GOT3 (cell line): ENCODE results near the gene BCAR1.

Experiments
- DNase-seq: peaks from one replicate; lab custom pipeline; 2025; ENCODE audit warnings: mixed read lengths; lab: John Stamatoyannopoulos, UW

Gene BCAR1

DNA sequence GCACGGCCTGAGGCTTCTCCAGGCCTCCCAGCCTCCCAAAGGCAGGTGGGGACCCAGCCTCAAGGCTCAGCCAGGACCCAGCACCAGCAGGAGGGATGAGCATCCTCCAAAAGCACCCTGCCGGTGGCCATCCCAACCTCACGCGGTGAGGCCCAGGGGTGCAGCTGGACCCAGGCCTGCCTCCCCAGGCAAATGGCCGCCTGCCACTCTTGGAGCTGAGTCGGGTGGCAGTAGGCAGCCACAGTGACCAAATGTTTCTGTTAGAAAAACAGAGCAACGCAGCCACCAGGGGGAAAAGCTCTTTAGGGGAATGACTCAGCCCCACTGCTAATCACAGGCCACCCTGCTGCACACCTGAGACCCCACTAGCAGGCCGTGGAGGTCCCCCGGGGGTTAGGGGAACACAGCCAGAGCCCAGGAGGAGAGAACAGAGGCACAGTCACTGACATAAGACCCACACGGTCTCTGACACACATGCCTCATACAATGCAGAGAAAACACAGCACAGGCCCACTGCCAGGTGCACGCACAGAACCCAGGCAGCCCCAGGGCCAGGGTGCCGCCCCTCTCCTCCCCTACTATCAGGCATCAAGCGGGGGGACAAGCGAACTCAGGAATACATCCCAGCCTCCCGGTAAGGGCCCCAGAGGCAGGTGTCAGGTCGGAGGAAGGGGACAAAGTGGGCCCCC, 12.4 kb downstream of the BCAR1 start:
- DNase-seq, result no peak

DNA sequence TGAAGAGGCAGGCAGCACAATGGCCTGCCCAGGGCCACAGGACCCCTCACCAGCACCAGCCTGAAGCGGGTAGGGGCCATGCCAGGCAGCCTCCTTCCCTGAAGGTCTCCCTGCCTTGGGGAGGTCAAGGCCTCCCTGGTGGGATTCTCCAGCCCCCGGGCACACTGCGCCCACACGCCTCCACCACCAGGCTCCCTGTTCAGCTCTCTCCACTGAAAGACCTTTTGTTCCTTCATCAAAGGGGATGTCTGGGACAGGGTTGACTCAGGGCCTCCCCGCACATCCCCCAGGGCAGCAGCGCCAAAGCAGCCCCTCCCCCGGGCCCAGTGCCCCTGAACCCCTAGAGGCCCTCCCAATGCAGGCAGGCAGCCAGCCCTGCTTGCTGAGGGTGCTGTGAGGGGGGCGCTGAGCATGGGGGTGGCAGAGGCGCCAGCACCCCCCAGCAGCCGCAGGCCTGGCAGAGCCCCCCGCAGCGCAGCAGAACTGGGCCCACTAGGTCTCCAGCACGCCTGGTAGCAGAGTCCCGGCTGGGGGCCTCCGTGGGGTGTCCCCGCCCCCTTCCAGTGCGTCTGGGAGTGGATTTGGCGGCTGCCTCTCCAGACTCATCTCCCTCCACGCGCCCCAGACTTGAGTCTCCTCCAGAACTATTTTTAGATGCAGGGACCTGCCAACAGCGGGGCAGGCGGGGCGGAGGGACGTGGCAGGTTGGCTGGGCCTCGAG, 13.1 kb downstream of the BCAR1 start:
- DNase-seq, result no peak

DNA sequence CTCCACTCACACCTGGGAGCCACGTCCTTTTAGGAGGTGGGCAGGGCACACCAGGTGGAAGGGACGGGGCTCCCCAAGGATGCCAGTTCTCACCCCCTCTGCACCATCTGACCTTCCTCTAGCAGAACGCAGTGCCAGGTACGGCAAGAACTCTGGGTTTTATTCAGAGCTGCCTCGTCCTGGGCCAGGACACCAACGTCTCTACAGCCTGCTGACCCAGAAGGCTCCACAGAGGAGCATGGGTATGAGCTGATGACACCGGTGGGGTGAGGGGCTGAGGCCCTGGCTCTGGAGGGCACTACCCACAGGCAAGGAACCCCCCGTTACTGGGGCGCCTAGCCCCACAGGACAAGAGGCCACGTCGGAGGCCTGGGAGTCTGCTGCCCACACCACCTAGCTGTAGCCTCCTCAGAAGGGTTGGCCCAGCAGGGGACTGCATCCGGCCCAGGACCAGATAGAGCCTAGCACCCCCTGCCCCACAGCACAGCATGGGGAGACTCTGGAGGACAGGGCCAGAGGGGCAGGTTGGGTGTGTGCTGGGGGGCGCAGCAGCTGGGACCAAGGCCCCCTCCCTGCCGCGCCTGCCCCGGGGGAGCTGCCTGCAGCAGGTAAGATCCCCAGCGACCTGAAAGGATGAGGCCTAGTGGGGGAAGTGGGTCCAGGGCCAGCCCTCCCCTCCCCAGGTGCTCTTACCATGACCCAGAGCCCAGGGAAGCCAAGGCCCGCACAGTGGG, 13.9 kb downstream of the BCAR1 start:
- DNase-seq, result no peak

DNA sequence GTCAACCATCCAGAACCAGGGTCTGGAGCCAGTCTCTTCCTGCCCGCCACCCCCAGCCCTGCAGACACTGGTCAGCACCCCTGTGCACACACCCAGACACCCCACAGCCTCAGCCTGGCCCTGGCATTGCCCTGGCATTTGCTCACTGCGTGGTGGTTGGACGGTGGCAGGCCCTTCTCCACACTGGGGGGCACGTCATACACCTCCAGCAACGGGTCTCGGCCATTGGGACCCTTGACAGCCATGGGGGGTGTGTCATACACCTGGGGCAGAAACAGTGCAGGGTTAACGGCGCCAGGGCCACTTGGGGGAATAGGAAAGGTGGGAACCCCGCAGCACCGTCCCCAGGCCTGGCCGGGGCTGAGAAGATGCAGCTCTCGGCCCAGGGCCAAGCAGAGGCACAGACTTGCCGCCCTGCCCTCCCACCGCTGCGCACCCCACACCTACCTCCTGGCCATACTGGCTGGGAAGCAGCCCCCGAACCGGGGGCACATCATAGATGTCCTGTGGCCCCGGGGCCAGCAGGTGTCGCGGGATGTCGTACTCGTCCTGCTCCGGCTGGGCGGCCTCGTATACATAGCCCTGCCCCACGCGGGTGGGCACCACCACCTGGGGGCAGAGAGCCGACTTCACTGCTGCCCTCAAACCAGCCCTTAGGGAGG, 14.6 kb downstream of the BCAR1 start:
- no peak for DNase-seq

DNA sequence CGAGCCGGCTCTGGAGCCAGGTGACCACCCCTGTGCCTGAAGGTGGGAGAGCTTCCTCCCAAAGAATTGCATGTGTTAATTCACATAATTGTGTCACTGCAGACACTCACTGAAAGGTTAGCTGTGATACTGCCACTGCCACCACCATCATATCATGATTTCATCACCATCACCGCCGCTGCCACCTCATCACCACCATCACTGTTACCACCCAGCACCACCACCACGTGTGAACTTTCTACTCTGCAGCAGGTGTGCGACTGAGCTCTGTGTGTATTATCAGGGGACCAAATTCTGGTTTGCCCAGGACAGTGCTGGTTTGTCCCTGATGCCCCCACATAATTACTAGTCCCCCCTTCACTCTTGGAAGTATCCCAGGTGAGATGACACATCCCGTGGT, 15.2 kb downstream of the BCAR1 start:
- DNase-seq, result no peak

DNA sequence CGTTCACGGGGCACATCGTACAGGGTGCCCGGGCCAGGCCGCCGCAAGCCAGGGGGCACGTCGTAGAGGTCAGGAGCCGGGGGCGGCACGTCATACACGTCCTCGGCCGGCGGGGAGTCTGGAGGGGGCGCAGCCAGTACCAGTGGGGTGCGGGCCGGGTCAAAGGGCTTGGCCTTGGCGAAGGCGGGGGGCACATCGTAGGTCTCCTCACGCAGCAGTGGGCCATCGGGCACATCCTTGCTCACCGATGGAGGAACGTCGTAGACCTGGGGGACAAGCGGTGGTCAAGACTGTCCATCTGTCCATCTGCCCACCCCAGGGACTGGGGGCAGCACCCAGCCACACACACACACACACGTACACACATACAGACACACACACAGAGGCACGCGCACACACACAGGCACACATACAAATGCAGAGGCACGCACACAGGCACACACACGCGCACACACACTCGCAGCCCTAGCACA, 15.7 kb downstream of the BCAR1 start:
- DNase-seq, result no peak

DNA sequence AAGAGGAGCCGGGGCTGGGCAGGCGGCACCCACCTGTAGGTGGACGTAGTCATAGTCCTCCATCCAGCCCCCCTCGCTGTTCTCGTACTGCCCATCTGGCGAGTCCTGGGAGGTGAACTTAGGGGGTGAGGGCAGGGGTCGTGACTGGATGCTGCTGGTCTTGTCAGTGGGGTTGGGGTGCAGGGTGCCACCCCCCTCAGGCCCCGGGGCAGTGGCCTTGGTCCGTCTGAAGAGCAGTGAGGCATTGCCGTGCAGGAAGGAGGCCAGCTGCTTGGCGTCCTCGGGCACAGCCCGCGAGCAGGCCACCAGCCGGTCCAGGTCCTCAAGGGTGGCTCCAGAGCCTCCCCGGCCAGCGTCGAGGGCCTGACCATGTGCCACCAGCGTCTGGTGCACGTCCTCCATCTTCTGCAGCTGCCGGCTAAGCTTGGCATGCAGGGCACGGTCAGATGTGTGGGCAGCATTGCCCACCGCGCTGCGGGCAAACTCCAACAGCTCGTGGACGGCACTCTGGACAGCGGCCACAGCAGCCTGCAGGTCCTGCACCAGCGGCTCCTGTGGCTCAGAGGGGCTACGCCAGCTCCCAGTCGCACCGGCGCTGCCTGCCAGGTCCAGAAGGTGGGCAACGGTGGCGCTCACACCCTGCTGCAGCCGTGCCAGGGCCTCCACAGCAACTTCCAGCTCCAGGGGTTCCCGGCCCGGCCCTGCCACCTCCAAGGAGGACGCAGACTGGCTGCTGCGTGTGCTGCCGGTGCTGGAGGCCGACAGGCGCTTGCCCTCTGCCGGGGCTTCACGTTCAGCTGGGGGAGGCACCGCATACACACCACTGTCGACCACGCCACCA, 16.3 kb downstream of the BCAR1 start:
- no peak for DNase-seq

DNA sequence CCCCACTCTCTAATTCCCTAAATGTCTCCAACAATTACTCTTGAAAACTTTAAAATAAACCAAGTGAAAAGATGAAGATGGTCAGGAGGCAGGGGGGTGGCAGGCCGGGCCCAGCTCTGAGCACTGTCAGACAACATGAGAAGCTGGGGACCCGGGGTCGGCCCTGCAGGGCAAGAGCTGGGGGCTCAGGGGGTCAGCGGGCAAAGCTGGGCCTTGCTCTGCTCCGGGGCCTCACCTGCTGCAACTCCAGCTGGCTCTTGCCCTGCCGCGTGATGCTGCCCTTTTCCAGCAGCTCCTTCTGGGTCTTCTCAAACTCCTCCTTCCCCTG, 17.8 kb downstream of the BCAR1 start:
- DNase-seq, result no peak

DNA sequence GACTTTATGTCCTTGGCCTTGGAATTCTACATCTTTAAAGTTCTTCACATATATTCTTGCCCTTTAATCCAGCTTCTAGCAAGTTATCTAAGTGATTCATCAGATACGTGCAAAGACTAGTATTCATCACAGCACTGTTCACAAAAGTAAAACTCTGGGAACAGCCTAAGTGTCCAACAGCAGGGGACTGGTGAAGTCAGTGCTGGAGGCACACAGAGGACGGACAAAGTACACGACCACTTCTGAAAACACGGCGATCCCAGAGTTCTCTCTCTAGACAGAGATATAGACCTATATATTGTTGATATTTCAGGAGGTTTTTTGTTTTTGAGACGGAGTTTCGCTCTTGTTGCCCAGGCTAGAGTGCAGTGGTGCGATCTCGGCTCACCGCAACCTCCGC, 19.9 kb downstream of the BCAR1 start:
- DNase-seq, result no peak

DNA sequence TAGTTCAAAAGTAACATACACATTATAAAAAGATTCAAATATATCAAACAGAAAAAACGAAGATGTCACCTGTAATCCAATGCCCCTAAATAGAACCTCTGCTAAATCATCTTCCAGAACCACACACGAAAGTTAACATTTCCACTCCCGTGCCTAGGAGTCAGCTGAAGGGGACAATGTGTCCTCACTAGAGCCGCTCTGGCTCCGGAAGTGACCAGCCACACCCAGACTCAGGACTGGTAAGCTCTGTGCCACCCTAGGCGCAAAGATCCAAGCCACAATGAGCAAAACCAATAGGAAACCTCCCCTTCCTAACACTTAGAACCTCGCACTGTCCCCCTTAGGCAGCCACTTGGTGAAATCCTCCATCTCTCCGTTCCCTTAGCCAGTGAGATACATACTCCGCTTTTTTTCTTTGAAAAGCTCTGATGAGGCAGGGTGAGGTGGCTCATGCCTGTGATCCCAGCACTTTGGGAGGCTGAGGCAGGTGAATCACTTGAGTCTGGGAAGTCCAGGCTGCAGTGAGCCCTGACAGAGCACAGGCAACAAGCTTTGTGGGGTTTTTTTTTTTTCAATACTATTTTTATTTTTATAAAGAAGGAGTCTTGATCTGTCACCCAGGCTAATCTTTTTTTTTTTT, 20.8 kb downstream of the BCAR1 start:
- no peak for DNase-seq

DNA sequence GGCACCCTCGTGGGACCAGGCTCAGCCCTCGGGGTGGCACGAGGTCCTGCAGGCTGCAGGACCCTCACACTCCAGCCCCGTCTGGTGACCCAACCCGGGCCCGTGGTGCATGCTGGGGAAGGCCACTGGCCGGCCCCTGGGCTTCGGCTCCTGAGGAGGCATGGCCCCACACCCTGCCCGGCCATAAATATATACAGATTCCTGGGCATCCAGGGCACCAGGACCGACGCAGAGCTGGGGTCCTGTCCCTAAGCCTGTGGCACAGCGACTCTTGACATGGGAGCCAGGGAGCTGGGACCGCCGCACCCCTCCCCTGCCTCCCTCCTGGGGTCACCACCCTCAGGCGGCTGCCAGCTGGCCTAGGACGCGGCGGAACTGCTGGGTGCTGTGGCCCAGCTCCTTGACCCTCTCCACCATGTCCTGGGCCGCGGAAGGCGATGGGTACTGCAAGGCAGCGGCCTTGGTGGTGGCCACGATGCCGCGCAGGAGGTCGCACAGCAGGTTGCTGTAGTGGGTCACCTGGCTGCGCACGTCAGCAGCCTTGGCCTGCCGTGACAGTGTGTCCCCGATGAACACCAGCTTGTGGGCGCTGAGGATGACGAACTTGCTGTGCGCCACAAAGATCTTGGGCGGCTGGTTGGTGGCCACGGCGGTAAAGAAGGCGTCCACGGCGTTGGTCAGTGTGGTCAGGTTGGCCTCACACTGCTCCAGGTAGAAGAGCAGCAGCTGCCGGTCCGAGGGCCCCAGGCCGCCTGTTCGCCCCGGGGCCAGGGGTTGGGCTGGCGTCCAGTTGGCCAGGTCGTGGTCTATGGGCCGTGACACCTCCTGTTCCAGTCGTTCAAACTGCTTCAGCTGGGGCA, 22.0 kb downstream of the BCAR1 start:
- no peak for DNase-seq

DNA sequence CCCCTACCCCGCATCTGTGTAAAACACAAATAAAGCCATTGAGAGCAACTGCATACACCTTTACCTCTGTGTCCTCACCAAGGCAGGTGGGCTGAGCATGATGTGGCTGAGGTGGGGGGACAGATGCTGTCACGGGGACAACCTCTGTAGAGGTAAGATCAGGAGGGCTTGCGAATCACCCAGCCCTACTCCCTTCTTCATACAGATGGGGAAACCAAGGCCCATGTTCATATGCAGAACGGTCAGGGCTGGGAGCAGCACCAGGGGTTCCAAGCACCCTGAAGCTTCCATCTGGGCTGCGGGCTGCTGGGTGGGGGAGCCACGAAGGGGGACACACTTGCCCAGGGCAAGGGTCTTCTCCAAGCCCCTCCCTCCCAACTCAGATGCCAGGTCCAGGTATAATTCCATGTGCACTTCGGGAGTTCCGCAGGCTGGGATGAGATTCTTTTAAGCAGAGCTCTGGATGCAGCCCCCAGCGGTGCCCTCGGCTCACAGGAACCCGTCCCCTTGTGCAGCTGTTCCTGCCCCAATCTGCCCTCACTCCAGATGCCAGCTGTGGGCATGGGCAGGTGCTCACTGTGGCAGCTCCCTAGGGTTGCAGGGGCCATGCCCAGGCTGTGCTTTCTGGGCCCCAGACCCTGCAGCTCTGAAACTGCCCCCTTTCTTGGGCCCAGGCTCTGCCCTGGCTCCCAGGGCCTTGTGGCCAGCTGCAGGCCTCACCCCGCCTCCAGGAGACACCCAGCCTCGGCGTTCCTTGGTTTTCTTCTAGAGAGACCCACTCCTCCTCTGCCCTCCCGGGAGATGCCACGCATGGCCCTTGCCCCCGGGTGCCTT, 23.1 kb downstream of the BCAR1 start:
- DNase-seq, result no peak

DNA sequence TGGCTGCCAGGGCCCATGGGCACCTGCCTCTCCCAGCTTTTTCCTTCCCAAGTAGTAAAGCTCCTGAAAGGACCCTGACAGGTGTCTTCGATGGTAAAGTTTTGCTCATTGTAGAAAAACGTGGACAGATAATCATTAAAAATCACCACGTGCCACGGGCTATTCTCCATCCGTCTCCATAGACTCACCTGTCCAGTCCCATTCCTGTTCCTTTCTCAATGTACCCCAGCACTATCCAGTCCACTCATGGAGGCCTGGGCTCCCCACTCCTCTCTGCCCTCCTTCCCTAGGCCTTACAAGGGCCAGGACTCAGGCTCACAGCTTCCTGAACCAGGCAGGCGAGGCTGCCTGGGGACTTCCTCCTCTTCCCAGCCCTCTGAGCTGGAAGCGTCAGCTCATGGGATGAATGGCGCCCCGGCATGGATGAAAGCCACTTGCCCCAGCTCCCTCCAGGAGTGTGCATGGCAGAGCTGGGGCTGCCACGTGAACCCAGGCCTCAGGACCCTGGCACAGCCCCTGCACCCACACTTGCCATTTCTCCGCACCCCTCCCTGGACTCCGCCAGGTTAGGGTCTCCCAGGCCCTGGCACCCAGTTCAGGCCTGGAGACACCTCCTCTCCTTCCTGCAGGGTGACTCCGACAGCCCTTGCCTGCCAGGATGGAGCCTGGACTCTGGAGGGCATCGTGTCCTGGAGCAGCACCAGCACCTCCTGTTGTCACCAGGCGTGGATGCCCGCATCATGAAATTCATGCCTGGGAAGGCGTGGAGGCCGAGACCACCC, 23.9 kb downstream of the BCAR1 start:
- no peak for DNase-seq

DNA sequence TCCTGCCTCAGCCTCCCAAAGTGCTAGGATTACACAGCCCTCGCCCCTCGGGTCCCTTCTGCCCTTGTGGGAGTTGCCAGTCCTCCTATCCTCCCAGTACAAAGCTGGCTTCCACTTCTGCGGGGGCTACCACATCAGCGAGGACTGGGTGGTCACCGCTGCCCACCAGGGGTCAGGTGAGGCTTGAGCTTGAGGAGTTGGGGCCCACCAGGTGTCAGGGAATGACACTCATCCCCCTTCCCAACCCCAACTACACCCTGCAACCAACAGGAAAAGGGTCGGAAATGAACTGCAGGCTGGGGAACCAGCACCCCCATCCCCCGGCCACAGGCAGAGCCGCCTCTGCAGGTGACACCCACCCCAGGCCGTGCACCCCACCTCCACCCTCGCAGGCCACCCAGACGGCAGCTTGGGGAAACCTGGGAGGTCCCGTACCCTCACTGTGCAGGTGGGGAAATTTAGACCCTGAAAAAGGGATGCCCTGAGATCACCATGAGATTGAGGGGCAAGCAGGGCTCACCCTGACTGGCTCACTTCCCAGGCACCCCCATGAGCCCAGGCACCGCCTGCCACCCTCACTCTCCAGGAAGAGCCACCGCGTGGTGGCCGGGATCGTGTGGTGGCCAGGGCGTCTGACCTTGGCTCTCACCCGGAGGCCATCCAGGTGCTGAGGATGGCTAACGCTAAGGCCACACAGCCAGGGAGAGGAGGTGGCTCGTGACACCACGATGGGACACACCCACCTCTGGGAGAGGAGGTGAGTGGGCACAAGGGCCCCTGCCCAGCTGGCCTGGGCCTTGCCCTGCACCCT, 24.7 kb downstream of the BCAR1 start:
- no peak for DNase-seq

DNA sequence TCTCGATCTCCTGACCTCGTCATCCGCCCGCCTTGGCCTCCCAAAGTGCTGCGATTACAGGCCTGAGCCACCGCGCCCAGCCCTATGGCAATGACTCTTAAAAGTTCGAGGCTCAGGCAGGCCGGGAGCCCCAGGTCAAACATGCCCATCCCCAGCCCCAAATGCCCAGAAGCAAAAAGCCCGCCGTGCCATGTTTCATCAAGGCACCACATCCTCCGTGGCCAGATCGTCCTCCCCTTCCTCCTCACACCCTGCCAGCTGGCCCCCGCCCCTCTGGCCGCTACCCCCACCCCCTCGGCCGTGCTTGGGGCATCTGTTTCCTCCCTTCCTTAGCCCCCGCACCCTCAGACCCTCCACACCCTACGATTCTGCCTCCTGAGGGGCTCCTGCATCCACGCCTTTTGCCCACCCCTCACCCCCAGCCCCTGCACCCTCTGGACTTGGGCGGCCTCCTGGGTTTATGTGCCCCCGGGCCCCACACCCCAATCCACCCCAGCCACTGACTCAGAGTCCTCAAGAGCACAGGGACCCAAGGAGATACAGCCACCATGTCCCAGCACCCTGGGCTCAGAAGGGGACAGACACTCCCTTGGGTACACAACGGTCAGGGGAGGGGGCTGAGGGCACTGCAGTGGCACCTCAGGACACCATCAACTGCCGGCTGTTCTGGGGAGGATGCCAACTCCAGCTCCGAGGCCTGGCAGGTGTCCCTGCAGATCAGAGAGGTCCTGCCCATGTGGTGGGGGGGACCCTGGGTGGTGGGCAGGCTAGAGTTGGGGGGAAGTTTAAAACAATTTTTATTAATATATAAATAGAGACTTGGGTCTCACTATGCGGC, 25.5 kb downstream of the BCAR1 start:
- DNase-seq, result no peak

DNA sequence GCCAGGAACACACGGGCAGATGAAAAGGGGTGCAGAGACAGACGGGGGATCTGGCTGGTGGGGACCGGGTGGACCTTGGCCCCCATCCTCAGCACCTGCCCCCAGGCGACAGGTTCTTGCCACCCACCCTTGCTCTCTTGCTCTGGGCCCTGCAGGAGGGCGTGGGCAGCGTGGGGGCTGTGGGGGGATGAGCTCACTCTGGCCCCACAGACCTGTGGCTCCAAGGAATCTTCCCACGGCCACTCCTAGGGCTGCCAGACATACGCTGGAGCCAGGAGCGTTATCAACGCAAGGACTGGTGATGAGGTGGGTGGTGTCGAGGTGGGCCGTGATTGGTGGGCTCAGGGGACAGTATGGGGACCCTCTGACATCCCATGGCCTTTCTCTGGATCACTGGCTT, 26.3 kb downstream of the BCAR1 start:
- DNase-seq, result no peak
